ENCODE measurements around the gene C1QTNF9.
"Not testable (repeated sequence)": the region's sequence is repeated elsewhere in the genome, so short reads cannot be mapped to it uniquely, and the experiment has no call there.

Gene C1QTNF9

DNA sequence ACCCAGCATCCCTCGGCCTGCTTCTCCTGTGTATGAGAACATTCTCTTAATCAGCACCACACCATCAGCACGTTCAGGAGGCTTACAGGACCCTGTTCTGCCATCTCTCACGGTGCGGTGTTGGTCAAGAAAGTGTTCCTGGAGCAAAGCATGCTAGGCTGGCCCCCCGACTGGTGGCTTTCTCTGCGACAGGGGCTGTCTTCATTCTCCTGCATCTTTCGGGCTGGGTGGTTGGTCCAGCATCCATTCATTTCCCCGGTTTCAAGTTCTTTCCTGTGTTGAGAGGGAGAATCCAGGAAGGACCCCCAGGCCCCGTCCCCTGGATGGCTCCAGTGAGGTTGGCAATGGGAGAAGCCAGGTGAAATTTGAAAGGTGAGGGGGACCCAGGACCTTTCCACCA is 55.8 kb downstream of the C1QTNF9 start:
- DNase-seq: no peak

DNA sequence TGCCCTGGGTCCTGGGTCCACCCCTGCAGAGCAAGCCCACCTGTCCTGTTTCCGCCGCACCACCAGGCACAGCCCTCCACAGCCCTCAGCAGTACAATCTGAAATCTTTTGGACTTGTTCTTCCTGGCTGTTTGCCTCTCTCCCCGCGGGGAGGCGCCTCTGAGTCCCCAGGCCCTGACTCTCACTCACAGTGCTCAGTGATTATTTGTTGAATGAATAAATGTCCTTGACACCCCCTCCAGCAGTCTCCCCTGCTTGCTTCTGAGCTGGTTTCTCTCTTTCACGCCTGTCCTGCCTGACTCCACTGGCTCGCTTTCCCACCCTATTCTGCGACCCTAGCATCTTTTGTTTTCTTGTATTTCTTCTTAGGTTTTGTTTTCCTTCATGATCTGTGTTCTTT is 56.9 kb downstream of the C1QTNF9 start:
- DNase-seq: not testable (repeated sequence)

DNA sequence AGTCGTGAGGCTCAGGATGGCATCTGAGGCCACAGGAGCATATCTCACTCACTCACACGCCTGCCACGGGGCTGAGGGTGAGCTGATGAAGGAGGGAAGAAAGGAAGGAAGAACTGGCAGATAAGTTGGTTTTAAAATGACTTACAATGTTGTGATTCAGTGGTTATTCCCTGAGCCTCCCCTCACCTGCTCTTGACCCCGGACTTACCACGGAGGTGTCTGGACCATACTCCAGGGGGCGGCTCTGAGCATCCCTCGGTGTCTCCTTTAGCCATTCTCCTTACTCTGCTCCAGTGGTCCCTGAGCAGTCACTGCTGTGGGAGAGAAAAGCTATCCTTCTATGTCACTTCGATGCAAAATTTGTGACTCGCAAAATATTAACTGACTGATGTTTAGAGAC is 61.9 kb downstream of the C1QTNF9 start:
- DNase-seq: not testable (repeated sequence)
